ENCODE data around the gene TOM1L2. TPM values are rescaled to one million over a fixed set of nuclear protein-coding genes. Genes with fewer than 3 reads are reported as not detected.

Gene TOM1L2
- total RNA-seq, 4 donors from 2014 or later = 55.7 to 97.1 (median 73.3) TPM

- H3K4me1 ChIP-seq = peaks cover 53 to 56% of the 10 kb centered on the region in 2 donors
Measured at GRCh38 chr17:17947309-17947708, 24.9 kb downstream of the TOM1L2 start.

GRCh38 chr17:17946093-17946492 lies 26.1 kb downstream of the TOM1L2 start:
- Histone ChIP-seq H3K4me3 (no peak overlapping the region), H3K27ac (peak overlapping the region in 2 of 4 donors; percentile 27 to 39), H3K4me1 (peaks cover 59 to 65% of the 10 kb centered on the region in 2 donors), H3K36me3 (no peaks in the 10 kb centered on the region), H3K27me3 (no peaks in the 10 kb centered on the region), H3K9me3 (no peaks in the 10 kb centered on the region)
- DNase-seq (no peak), ATAC-seq (peak; percentile 79 to 92)
- intact Hi-C loops (cut with DNase I; ENCODE audit: low total_unique reads) = no loop called here
- in situ Hi-C loops (cut with MboI; ENCODE audit: low sequenced_read_pairs in 4 of 4) = loop anchor here in 1 of 4 donors (25.0 kb wide), 1 partner anchor 91 kb away; the partner anchor contains the start of genes ATPAF2 and GID4
- TF ChIP-seq CTCF (IDR thresholded peaks at IDR 0.05 in 4 of 5, conservative IDR thresholded peaks at IDR 0.05 in 1 of 5) = no peak
- no peak for TF ChIP-seq POLR2A (IDR thresholded peaks at IDR 0.05)

More at GRCh38 chr17:17947309-17947708, 24.9 kb downstream of the TOM1L2 start:
- TF ChIP-seq POLR2A (IDR thresholded peaks at IDR 0.05) (no peak), CTCF (IDR thresholded peaks at IDR 0.05 in 4 of 5, conservative IDR thresholded peaks at IDR 0.05 in 1 of 5) (no peak)
- Histone ChIP-seq H3K36me3 (no peaks in the 10 kb centered on the region), H3K27me3 (no peaks in the 10 kb centered on the region), H3K9me3 (no peaks in the 10 kb centered on the region), H3K27ac (no peak overlapping the region), H3K4me3 (no peak overlapping the region)
- DNase-seq = no peak
- intact Hi-C loops (cut with DNase I; ENCODE audit: low total_unique reads) (no loop called here), in situ Hi-C loops (cut with MboI; ENCODE audit: low sequenced_read_pairs in 4 of 4) (loop anchor here in 1 of 4 donors (25.0 kb wide), 1 partner anchor 90 kb away; the partner anchor contains the start of genes ATPAF2 and GID4)
- no peak for ATAC-seq

GRCh38 chr17:17944743-17945142 lies 27.5 kb downstream of the TOM1L2 start:
- ATAC-seq (no peak), DNase-seq (no peak)
- no peaks in the 10 kb centered on the region for H3K27me3 ChIP-seq
- no peaks in the 10 kb centered on the region for H3K36me3 ChIP-seq
- no peak overlapping the region for H3K4me3 ChIP-seq
- in situ Hi-C loops (cut with MboI; ENCODE audit: low sequenced_read_pairs in 4 of 4) (loop anchor here in 1 of 4 donors (25.0 kb wide), 1 partner anchor 93 kb away; the partner anchor contains the start of genes ATPAF2 and GID4), intact Hi-C loops (cut with DNase I; ENCODE audit: low total_unique reads) (no loop called here)
- H3K9me3 ChIP-seq = no peaks in the 10 kb centered on the region
- no peak overlapping the region for H3K27ac ChIP-seq
- TF ChIP-seq POLR2A (IDR thresholded peaks at IDR 0.05) (no peak), CTCF (IDR thresholded peaks at IDR 0.05 in 4 of 5, conservative IDR thresholded peaks at IDR 0.05 in 1 of 5) (no peak)
- H3K4me1 ChIP-seq = peaks cover 70 to 75% of the 10 kb centered on the region in 2 donors

- peaks cover 72% of the 10 kb centered on the region in 2 donors for H3K4me1 ChIP-seq
- TF ChIP-seq POLR2A (IDR thresholded peaks at IDR 0.05) = no peak
- TF ChIP-seq CTCF (IDR thresholded peaks at IDR 0.05 in 4 of 5, conservative IDR thresholded peaks at IDR 0.05 in 1 of 5) = no peak
- no peaks in the 10 kb centered on the region for H3K27me3 ChIP-seq
- H3K4me3 ChIP-seq = no peak overlapping the region
- H3K27ac ChIP-seq = no peak overlapping the region
- intact Hi-C loops (cut with DNase I; ENCODE audit: low total_unique reads) (no loop called here), in situ Hi-C loops (cut with MboI; ENCODE audit: low sequenced_read_pairs in 4 of 4) (loop anchor here in 1 of 4 donors (25.0 kb wide), 1 partner anchor 93 kb away; the partner anchor contains the start of genes ATPAF2 and GID4)
- ATAC-seq (no peak), DNase-seq (no peak)
- H3K36me3 ChIP-seq = no peaks in the 10 kb centered on the region
- H3K9me3 ChIP-seq = no peaks in the 10 kb centered on the region
Measured at GRCh38 chr17:17944242-17944641, 28.0 kb downstream of the TOM1L2 start.
